Transverse colon (tissue), 4 donors: ENCODE data around the gene SEC14L6.

Experiments
- EP300 ChIP-seq: sonication (generic); formaldehyde crosslinking; IDR thresholded peaks from one replicate; pipeline ENCODE4 v1.6.1; 2017; ENCODE audit warnings: antibody characterized with exemption, low read depth
- POLR2A ChIP-seq: fragments of 450-650 bp; IDR thresholded peaks from one replicate; pipeline ENCODE4 v1.6.1; 2016; ENCODE audit warnings: antibody characterized with exemption, mild to moderate bottlenecking, moderate library complexity
- POLR2AphosphoS5 ChIP-seq, 3 donors: sonication (generic); formaldehyde crosslinking; IDR thresholded peaks; one replicate each; pipeline ENCODE4 v1.6.1; 2016; ENCODE audit warnings: antibody characterized with exemption in 3 of 3
- TF ChIP-seq, protein P1 (sequence below), 5 experiments: fragments of 200-600 bp in 3 of 5; fragments of 450-650 bp in 2 of 5; sonication (generic) in 3 of 5; IDR thresholded peaks; 1 replicate in 2 of 5; 2 replicates in 3 of 5; pipeline ENCODE4 v1.5.1; 2016 to 2017; ENCODE audit warnings: antibody characterized with exemption in 5 of 5, inconsistent platforms in 3 of 5, mild to moderate bottlenecking in 2 of 5, moderate library complexity in 1 of 5

DNA sequence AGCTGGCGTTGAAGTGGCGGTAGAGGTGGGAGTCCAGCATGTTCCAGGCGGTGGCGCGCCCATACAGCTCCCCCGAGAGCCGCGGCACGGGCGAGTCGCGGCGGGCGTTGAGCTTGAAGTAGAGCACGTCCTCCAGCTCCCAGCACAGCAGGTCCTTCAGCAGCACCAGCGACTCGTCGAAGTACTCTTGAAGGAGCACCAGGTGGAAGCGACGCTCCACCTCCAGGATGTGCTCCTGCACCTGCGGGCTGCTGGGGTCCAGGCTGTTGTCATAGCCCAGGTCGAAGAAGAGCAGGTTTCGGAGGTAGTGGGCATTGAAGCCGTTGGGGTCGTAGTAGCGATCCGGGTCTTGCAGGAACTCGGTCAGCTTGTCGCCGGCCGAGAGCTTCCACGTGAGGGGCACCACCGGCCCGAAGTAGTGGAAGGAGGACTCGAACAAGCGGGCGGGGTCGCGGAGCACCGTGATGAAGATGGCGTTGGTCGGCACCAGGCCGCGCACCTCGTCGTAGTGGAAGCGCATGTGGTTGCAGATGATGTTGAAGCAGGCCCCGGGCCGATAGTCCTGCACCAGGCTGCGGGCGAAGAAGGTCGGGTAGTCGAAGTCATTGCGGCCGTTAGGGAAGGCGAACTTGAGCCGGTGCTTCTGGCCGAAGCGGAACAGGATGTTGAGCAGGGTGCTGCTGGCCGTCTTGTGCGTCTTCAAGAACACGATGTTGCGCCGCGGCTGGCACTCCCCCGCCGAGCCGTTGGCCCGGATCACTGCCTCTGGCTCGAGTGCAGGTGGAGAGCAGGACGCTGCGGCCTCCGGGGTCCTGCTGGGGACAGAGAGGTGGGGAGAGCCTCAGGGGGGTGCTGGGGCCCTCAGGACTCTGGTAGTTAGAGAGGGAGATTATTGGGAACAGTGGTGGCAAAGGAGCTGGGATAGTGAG is 9.0 kb upstream of the SEC14L6 start:
- TF ChIP-seq, protein P1, sequence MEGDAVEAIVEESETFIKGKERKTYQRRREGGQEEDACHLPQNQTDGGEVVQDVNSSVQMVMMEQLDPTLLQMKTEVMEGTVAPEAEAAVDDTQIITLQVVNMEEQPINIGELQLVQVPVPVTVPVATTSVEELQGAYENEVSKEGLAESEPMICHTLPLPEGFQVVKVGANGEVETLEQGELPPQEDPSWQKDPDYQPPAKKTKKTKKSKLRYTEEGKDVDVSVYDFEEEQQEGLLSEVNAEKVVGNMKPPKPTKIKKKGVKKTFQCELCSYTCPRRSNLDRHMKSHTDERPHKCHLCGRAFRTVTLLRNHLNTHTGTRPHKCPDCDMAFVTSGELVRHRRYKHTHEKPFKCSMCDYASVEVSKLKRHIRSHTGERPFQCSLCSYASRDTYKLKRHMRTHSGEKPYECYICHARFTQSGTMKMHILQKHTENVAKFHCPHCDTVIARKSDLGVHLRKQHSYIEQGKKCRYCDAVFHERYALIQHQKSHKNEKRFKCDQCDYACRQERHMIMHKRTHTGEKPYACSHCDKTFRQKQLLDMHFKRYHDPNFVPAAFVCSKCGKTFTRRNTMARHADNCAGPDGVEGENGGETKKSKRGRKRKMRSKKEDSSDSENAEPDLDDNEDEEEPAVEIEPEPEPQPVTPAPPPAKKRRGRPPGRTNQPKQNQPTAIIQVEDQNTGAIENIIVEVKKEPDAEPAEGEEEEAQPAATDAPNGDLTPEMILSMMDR (IDR thresholded peaks at IDR 0.05) = no peak
- no peak for TF ChIP-seq EP300
- no peak for TF ChIP-seq POLR2A
- no peak for TF ChIP-seq POLR2AphosphoS5 (IDR thresholded peaks at IDR 0.05)
